HEK293 (cell line): ENCODE measurements around the gene HHIPL1.
A peak's percentile ranks its signal among the peaks of the same experiment; 100 is the strongest.

ENCODE experiments used
- ATF2 ChIP-seq: fragments of 450-650 bp; formaldehyde crosslinking; IDR thresholded peaks from 2 replicates; pipeline ENCODE4 v1.5.1; 2016; ENCODE audit warnings: missing biosample characterization, missing genetic modification characterization, low read depth
- CTCF ChIP-seq: fragments of 450-650 bp; formaldehyde crosslinking; IDR thresholded peaks from 2 replicates; pipeline ENCODE4 v1.5.1; 2016; ENCODE audit warnings: missing biosample characterization, missing genetic modification characterization
- MEIS1 ChIP-seq: sonication (generic); formaldehyde crosslinking; IDR thresholded peaks from 2 replicates; pipeline ENCODE4 v1.8.1; 2022; ENCODE audit warnings: missing genetic modification reagents, mild to moderate bottlenecking, borderline replicate concordance
- PATZ1 ChIP-seq: fragments of 450-650 bp; formaldehyde crosslinking; IDR thresholded peaks from 2 replicates; pipeline ENCODE4 v1.5.1; 2016; ENCODE audit warnings: missing biosample characterization, missing genetic modification characterization
- ZBTB10 ChIP-seq: fragments of 450-650 bp; formaldehyde crosslinking; IDR thresholded peaks from 2 replicates; pipeline ENCODE4 v1.5.1; 2016; ENCODE audit warnings: missing biosample characterization, missing genetic modification characterization
- ZBTB8A ChIP-seq: fragments of 450-650 bp; formaldehyde crosslinking; IDR thresholded peaks from 2 replicates; pipeline ENCODE4 v1.5.1; 2016; ENCODE audit warnings: missing biosample characterization, missing genetic modification characterization
- ZNF10 ChIP-seq: fragments of 450-650 bp; formaldehyde crosslinking; IDR thresholded peaks from 2 replicates; pipeline ENCODE4 v1.5.1; 2017; ENCODE audit warnings: missing biosample characterization, missing genetic modification characterization
- ZNF280D ChIP-seq: fragments of 450-650 bp; formaldehyde crosslinking; IDR thresholded peaks from 2 replicates; pipeline ENCODE4 v1.5.1; 2016; ENCODE audit warnings: missing biosample characterization, missing genetic modification characterization
- ZNF362 ChIP-seq: fragments of 450-650 bp; formaldehyde crosslinking; IDR thresholded peaks from 2 replicates; pipeline ENCODE4 v1.5.1; 2016; ENCODE audit warnings: missing biosample characterization, missing genetic modification characterization
- ZNF394 ChIP-seq: fragments of 450-650 bp; formaldehyde crosslinking; IDR thresholded peaks from 2 replicates; pipeline ENCODE4 v1.5.1; 2016; ENCODE audit warnings: missing biosample characterization, missing genetic modification characterization, mild to moderate bottlenecking, moderate library complexity, borderline replicate concordance
- ZNF488 ChIP-seq: fragments of 450-650 bp; formaldehyde crosslinking; IDR thresholded peaks from 2 replicates; pipeline ENCODE4 v1.5.1; 2016; ENCODE audit warnings: missing biosample characterization, missing genetic modification characterization
- ZNF544 ChIP-seq: fragments of 450-650 bp; formaldehyde crosslinking; IDR thresholded peaks from 2 replicates; pipeline ENCODE4 v1.5.0; 2017; ENCODE audit warnings: missing biosample characterization, missing genetic modification characterization
- ZNF785 ChIP-seq: fragments of 450-650 bp; formaldehyde crosslinking; IDR thresholded peaks from 2 replicates; pipeline ENCODE4 v1.5.1; 2016; ENCODE audit warnings: missing biosample characterization, missing genetic modification characterization

- peak; percentile 48 for TF ChIP-seq CTCF (tag by site-specific recombination)
- TF ChIP-seq ZNF10: no peak
- peak; percentile 88 for TF ChIP-seq ZBTB8A (tag by site-specific recombination)
- peak; percentile 69 for TF ChIP-seq ZBTB10 (tag by site-specific recombination)
- no peak for TF ChIP-seq ZNF394 (tag by site-specific recombination)
- no peak for TF ChIP-seq ZNF280D (tag by site-specific recombination)
- TF ChIP-seq PATZ1 (tag by site-specific recombination): peak; percentile 87
- no peak for TF ChIP-seq ZNF544
- no peak for TF ChIP-seq ZNF488
- TF ChIP-seq MEIS1 (CRISPR knock-in tag): no peak
- no peak for TF ChIP-seq ATF2
- no peak for TF ChIP-seq ZNF362 (tag by site-specific recombination)
- no peak for TF ChIP-seq ZNF785
Measured at GRCh38 chr14:99604766-99605298, 40.1 kb upstream of the HHIPL1 start.
